K562 (cell line): ENCODE measurements around the gene CMSS1. TPM values are rescaled to one million over a fixed set of nuclear protein-coding genes. Genes with fewer than 3 reads are reported as not detected.

Experiments
- SIN3B ChIP-seq: fragments of 450-650 bp; IDR thresholded peaks from 2 replicates; pipeline ENCODE4 v1.6.1; 2017; ENCODE audit warnings: low read depth, mild to moderate bottlenecking, moderate library complexity
- ZBTB40 ChIP-seq, 2 experiments: fragments of 450-650 bp in 1 of 2; sonication (generic) in 1 of 2; formaldehyde crosslinking in 1 of 2; IDR thresholded peaks; 2 replicates each; pipeline versions ENCODE4 v1.7.1 to v1.9.0; 2016 to 2022; ENCODE audit warnings: inconsistent platforms in 1 of 2, mild to moderate bottlenecking in 1 of 2, missing genetic modification reagents in 1 of 2
- polyA plus RNA-seq, 8 experiments: library from polyadenylated mRNA; depleted of rRNA in 4 of 8; stranded (reverse) in 5 of 8; unstranded in 3 of 8; fragments of >200 nt; fragmentation: Nextera tagmentation in 2 of 8; fragmentation: Illumina TruSeq in 1 of 8; extraction: Ambion mirVana in 2 of 8; extraction: Trizol in 1 of 8; gene quantifications; 2 replicates each; pipeline versions ENCODE4 v1.2.1 to v1.2.3, GENCODE V29; 2011 to 2014; ENCODE audit warnings: inconsistent platforms in 1 of 8, missing spikeins in 1 of 8
- total RNA-seq, 7 experiments: library from RNA; depleted of rRNA in 6 of 7; stranded (reverse); fragments of >200 nt in 6 of 7; fragmentation: Illumina TruSeq in 2 of 7; extraction: Trizol in 2 of 7; gene quantifications; 2 replicates each; pipeline versions ENCODE4 v1.2.1 to v1.2.3, GENCODE V29; 2011 to 2021; ENCODE audit warnings: low replicate concordance in 1 of 7

CMSS1 gene
- total and polyA plus RNA-seq, 9 of the 15 experiments (the other 6 are each of a cell fraction or from before 2014, with no cell fraction given): 46.9 to 109 (median 72.3) TPM

DNA sequence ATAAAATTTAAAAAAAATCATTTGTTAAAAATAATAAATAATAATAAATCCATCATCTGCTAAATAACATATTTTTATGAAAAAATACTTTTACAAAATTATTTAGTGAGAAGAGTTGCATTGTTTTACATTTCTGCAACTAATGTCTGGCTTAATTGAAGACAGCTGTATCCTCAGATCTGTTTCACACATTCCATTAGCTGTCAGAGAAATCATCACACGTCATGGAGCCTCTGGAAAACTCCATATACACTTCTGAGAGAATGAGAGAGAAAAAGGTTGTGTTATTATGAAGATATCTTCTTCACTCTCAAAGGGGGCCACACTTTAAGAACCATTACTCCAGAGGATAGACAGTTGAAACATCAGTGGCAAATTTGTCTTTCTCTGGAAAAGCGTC, 40.8 kb downstream of the CMSS1 start (continued):
- TF ChIP-seq ZBTB40 (IDR thresholded peaks at IDR 0.05) (no peak), ZBTB40 (CRISPR knock-in tag; IDR thresholded peaks at IDR 0.05) (no peak), SIN3B (no peak)
- TF ChIP-seq, all 486 proteins: peak for 0
